HG03097 (cell line): ENCODE results near the gene TRPM2.
"Not testable (repeated sequence)": the region's sequence is repeated elsewhere in the genome, so short reads cannot be mapped to it uniquely, and the experiment has no call there.

Experiments used
- ATAC-seq: cut with Tn5 transposase; IDR thresholded peaks from one replicate; pipeline ENCODE4 v1.9.1; 2021; ENCODE audit not compliant: unreplicated experiment, low FRiP score

TRPM2 gene

DNA sequence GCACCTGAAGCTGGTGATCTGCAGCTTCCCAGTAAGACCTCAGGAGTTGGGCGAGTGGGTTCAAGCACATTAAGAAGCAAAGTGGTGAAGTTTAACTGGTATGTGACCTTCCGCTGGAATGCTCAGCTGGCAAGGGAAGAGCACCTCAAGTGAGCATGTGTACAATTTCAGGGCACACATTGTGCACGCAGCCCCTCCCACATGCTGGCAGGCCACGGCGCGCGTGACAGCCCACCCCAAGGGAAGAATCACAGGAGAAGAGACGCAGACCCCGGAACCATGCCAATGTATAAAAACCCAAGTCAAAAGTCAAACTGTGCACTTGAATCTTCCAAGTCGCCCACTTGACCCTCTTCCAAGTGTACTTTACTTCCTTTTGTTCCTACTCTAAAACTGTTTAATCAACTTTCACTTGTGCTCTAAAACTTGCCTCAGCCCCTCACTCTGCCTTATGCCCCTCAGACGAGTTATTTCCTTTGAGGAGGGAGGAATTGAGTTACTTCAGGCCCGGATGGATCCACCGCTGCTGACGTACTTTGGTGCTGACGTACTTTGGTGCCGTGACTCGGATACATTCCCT lies 121.9 kb downstream of the TRPM2 start:
- no peak for ATAC-seq

DNA sequence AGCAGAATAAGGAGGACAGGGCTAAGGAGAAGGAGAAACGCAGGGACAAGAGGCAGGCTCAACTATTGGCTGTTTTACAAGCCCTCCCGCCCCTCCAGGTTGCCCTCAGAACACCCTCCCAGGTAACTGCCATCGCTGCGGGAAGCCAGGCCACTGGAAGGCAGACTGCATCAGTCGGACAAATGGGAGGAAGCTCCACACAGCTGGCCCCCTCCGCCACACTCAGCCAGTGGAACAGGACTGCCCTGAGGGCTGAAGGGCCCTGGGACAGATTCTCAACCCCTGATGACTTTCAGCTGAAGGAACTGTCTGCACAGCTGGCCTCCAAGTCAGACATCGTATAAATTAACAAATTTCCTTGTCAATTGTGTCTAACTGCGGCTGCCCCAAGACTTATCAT lies 123.7 kb downstream of the TRPM2 start:
- ATAC-seq, result no peak

DNA sequence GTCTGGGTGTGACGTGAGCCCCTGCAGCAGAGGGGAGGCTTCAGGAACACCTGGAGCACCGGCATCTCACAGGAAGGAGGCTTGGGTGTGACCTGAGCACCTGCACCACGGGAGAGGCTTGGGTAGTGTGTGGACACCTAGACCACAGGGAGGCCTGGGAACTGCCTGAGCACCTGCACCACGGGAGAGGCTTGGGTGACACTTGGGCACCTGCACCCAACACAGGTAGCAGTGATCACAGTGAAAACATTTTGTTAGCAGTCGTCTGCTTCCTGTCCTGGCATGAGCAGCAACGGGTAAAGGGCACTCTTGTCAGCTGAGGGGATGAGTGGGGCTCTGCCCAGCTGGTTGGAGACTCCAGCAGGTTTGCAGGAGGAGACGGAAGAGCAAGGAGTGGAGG lies 124.3 kb downstream of the TRPM2 start:
- ATAC-seq, result no peak

- no peak for ATAC-seq
Measured at GRCh38 chr21:44478124-44478800, 124.8 kb downstream of the TRPM2 start.

GRCh38 chr21:44478801-44479167 lies 125.4 kb downstream of the TRPM2 start:
- ATAC-seq, result no peak

DNA sequence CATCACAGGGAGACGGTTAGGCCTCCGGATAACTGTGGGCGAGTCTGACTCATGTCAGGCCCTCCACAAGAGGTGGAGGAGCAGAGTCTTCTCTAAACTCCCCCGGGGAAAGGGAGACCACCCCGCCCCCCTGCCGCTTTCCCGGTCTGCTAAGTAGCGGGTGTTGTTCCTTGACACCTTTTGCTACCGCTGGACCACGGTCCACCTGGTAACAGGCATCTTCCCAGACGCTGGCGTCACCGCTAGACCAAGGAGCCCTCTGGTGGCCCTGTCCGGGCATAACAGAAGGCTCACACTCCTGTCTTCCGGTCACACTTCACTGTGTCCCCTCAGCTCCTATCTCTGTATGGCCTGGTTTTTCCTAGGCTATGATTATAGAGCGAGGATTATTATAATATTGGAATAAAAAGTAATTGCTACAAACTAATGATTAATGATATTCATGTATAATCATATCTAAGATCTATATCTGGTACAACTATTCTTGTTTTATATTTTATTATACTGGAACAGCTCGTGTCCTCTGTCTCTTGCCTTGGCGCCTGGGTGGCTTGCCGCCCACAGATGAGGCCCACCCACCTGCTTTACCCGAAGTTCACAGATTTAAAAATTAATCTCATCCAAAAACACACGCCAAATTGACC lies 126.3 kb downstream of the TRPM2 start:
- not testable (repeated sequence) for ATAC-seq

GRCh38 chr21:44480200-44481053 lies 127.0 kb downstream of the TRPM2 start:
- ATAC-seq, result no peak

GRCh38 chr21:44482581-44483287 lies 129.3 kb downstream of the TRPM2 start:
- no peak for ATAC-seq

- ATAC-seq, result no peak
Measured at GRCh38 chr21:44483288-44484237, 130.1 kb downstream of the TRPM2 start.

GRCh38 chr21:44484498-44485253 lies 131.3 kb downstream of the TRPM2 start:
- no peak for ATAC-seq

DNA sequence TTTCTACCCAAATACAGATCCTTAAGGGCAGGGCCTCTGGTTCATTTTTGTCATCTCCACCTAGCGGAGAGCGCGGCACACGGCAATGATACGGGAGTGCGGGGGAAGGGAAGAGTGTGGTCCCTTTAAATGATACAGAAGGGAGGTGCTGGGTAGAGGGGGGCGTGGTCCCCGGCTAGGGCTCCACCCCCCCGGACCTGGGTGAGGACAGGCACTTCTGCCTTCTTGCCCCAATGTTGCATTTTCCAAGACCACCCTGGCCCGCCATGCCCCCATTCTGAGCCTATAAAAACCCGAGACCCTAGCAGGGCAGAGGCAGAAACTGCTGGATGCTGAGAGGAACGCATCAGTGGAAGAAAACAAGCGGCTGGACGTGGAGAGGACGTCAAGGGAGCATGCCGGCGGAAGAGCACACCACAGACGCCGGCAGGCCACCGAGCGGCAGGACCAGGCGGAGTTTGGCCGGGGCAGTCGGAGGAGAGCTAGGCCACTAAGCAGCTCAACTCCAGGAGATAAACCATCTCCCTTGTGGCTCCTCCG lies 131.9 kb downstream of the TRPM2 start:
- ATAC-seq, result no peak

GRCh38 chr21:44485796-44486195 lies 132.4 kb downstream of the TRPM2 start:
- ATAC-seq, result no peak

DNA sequence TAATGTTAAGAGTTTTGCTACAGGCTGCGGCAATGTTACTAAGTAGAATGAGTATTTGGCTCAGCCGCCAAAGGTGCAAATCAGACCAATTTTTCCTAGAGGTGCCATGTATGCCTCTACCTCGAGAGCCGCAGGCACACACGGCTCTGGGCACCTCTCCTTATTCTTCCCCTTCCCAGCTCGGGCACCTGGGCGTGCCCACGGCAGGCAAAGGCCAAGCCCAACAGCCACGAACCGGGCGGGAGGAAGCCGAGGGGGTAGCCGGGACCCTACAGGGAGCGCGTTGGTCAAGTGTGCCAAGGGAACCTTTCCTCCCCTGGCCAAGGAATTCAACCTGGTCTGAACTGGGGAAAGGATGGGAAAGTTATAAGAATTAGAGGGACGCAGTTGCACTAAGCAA lies 132.9 kb downstream of the TRPM2 start:
- no peak for ATAC-seq

- ATAC-seq, result no peak
Measured at GRCh38 chr21:44487831-44488230, 134.4 kb downstream of the TRPM2 start.

DNA sequence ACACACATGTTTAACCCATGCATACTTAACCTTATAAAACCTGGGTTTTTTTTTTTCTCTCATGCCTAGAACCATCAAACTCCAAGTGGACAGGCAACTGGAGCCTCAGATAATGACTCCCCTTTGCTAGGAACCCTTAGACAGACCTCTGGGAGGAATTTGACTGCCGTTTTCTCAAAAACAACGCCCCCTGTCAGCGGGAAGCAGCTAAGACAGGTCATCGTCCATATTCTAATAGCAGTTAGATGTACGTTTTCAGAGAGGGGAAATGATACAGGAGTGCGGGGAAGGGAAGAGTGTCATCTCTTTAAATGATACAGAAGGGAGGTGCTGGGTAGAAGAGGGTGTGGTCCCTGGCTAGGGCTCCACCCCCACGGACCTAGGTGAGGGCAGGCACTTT lies 136.5 kb downstream of the TRPM2 start:
- no peak for ATAC-seq

DNA sequence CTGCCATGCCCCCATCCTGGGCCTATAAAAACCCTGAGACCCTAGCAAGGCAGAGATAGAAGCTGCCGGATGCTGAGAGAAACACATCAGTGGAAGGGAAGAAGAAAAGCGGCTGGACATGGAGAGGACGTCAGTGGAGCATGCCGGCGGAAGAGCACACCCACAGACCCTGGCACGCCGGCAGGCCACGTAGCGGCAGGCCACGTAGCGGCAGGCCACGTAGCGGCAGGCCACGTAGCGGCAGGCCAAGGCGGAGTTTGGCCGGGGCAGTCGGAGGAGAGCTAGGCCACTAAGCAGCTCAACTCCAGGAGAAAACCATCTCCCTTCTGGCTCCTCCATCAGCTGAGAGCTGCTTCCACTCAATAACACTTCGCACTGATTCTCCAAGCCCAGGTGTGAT lies 137.0 kb downstream of the TRPM2 start:
- ATAC-seq, result no peak

DNA sequence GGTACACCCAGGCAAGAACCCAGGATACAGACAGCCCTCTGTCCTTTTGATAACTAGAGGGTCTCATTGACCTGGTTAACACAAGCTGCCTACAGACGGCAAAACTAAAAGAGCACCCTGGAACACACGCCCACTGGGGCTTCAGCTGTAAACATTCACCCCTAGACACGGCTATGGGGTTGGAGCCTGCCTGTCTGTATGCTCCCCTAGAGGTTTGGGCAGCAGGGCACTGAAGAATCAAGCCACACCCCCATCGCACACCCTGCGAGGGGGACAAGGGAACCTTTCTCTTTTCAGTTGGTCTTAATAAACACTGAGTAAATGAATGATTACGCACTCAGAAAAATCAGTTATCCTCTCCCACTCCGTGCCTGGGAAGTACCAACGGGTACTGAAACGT lies 137.4 kb downstream of the TRPM2 start:
- ATAC-seq, result no peak
